NB4 (cell line): ENCODE measurements around the gene PDIA5.
"Not testable (repeated sequence)": the region's sequence is repeated elsewhere in the genome, so short reads cannot be mapped to it uniquely, and the experiment has no call there.

ENCODE experiments used
- DNase-seq: peaks from one replicate; pipeline ENCODE4 v3.0.0; 2010; ENCODE audit warnings: low read depth
- H3K4me3 ChIP-seq: one replicate; pipeline ENCODE4 v1.5.1; 2011; ENCODE audit warnings: mild to moderate bottlenecking, low read depth, low read length, moderate library complexity
- CTCF ChIP-seq: IDR thresholded peaks from one replicate; pipeline ENCODE4 v1.5.1; 2012; ENCODE audit warnings: low read depth, low read length
- MAX ChIP-seq: IDR thresholded peaks from 2 replicates; pipeline ENCODE4 v1.6.1; 2011; ENCODE audit warnings: low read depth, low read length
- MYC ChIP-seq: IDR thresholded peaks from 2 replicates; pipeline ENCODE4 v1.6.1; 2011; ENCODE audit warnings: low read depth, low read length
- POLR2A ChIP-seq: IDR thresholded peaks from 2 replicates; pipeline ENCODE4 v1.6.1; 2011; ENCODE audit warnings: mild to moderate bottlenecking; ENCODE audit not compliant: insufficient read length; ENCODE audit errors: extremely low read depth

Gene PDIA5

GRCh38 chr3:123112232-123112631 is 45.4 kb downstream of the PDIA5 start:
- DNase-seq = no peak
- H3K4me3 ChIP-seq = no peak overlapping the region
- TF ChIP-seq POLR2A (no peak), CTCF (no peak), MAX (no peak), MYC (no peak)

DNA sequence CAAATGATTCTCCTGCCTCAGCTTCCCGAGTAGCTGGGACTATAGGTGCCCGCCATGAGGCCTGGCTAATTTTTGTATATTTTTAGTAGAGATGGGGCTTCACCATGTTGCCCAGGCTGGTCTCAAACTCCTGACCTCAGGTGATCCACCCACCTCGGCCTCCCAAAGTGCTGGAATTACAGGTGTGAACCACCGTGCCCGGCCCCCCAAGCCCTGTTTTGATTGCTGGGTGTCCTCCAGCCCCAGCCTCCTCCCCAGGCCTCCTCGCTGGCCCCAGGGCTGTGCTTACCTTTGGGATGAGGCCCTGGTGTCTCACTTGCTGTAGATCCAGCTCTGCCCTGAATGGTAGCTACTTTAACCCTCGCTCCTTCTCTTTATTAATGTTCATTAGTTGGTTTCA is 45.8 kb downstream of the PDIA5 start:
- DNase-seq, H3K4me3 ChIP-seq: not testable (repeated sequence)

DNA sequence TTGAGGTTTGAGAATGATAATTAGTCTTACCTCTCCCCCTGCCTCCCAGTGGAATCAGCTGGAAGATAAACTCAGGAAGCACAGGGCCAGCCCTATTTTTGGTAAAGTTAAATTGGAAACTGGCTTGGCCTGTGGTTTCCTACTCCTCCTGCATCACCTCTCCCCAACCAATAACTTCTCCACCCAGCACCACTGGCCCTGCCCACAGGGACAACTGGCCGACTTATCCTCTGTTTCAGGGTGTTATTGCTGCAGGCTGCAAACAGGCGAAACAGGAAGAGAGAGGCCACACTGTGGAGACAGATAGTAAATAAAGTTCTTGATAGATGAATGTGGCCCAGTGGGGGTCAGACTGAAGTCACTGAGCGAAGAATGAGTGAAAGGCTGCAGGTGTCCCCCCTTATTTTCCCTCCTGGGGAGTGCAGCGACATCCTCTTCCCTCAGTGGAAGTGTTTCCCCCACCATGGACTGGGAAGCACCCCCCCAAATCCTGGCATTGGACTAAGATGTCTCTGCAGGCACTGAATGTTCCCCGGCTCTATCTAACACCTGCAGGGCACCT is 47.1 kb downstream of the PDIA5 start:
- peak; percentile 13 for DNase-seq
- TF ChIP-seq CTCF = no peak
- TF ChIP-seq MYC = no peak
- TF ChIP-seq POLR2A = no peak
- TF ChIP-seq MAX = no peak
- no peak overlapping the region for H3K4me3 ChIP-seq

DNA sequence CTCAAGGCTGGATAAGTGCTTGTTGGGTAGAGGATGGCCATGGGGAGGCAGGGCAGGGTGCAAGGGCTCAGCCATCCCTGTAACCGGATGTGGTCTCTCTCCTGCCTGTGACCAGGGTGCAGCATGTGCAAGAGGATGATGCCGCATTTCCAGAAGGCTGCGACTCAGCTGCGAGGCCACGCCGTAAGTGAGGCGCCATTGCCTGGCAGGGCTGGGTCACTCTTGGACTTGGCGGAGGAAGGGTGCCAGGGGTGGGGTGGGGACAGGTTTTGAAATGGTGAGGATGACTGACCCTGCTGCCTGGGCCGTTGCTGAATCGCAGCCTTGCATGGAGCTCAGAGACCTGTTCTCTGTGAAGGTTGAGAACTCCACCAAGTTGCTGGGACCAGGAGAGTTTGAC is 49.3 kb downstream of the PDIA5 start:
- TF ChIP-seq MYC = no peak
- H3K4me3 ChIP-seq = no peak overlapping the region
- no peak for DNase-seq

DNA sequence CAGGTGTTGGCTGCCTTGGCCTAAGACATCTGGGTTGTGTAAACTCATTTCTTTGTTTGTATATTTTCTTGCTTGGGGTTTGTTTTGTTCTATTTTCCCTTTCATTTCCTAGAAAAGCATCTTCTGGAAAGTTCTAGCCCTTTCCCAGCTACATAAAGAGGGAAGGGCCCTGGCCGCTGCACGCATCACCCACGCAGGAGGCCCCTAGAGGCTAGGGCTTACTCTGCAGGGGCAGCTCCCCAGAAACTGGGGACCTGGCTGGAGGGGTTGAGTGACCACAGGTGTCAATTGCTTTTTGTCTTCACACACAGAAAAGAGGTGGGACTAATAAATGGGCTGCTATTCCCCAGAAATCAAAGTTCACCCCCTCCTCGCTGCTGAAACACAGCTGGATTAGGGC is 52.6 kb downstream of the PDIA5 start:
- DNase-seq = no peak
- no peak overlapping the region for H3K4me3 ChIP-seq
- TF ChIP-seq MYC (no peak), CTCF (no peak), POLR2A (no peak), MAX (no peak)

DNA sequence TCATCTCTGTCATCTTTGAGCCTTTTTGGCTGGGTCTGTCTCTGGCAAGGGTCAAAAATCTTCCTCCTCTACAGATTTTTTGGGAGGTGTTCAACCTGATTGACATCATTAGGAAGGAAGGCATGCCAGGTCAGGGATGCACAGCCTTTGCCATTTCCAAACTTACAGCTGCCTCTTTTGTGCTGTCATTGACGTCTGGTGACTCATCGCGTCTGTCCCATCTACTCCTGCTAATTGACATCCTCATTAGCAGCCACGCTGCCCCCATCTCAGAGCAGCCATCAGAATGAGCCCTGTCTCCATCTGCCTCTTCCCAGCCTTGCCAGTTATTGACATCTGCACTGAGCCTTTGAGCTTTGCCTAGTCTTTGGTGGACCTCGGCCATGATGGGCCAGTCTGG is 53.0 kb downstream of the PDIA5 start:
- no peak overlapping the region for H3K4me3 ChIP-seq
- no peak for TF ChIP-seq MAX
- TF ChIP-seq POLR2A = no peak
- no peak for TF ChIP-seq MYC
- no peak for TF ChIP-seq CTCF
- DNase-seq = no peak

- TF ChIP-seq MAX = no peak
- no peak overlapping the region for H3K4me3 ChIP-seq
- no peak for DNase-seq
Observed at GRCh38 chr3:123120573-123120972, 53.7 kb downstream of the PDIA5 start.
